Bronchial epithelial cell (primary cell): ENCODE results near the gene CST11. TPM values are rescaled to one million over a fixed set of nuclear protein-coding genes. Genes with fewer than 3 reads are reported as not detected.

Experiments
- DNase-seq: peaks from one replicate; pipeline ENCODE4 v3.0.0-alpha.2; 2010; ENCODE audit warnings: low read depth
- FAIRE-seq: peaks from 2 replicates; lab custom pipeline; 2011; peaks lifted over from hg19 to GRCh38; lab: Jason Lieb, UNC
- H3K27me3 ChIP-seq: 2 replicates; pipeline ENCODE4 v1.5.1; 2011; ENCODE audit warnings: low read length; ENCODE audit not compliant: control insufficient read depth, insufficient read depth
- H3K36me3 ChIP-seq: 2 replicates; pipeline ENCODE4 v1.5.1; 2011; ENCODE audit warnings: low read length; ENCODE audit not compliant: control insufficient read depth, insufficient read depth
- H3K4me3 ChIP-seq: 2 replicates; pipeline ENCODE4 v1.5.1; 2011; ENCODE audit warnings: mild to moderate bottlenecking, low read depth, low read length, control low read depth
- total RNA-seq: library from RNA; depleted of rRNA; stranded (reverse); fragments of >200 nt; gene quantifications from 2 replicates; pipeline ENCODE4 v1.2.1, GENCODE V29; 2014
- TF ChIP-seq, protein P1 (sequence below): IDR thresholded peaks from 2 replicates; pipeline ENCODE4 v1.5.1; 2011; ENCODE audit warnings: mild to moderate bottlenecking, moderate library complexity, low read length, control low read depth, inconsistent platforms; ENCODE audit not compliant: insufficient read depth, severe bottlenecking

CST11 gene
- total RNA-seq, 1 donor from 2014 or later, result not detected

DNA sequence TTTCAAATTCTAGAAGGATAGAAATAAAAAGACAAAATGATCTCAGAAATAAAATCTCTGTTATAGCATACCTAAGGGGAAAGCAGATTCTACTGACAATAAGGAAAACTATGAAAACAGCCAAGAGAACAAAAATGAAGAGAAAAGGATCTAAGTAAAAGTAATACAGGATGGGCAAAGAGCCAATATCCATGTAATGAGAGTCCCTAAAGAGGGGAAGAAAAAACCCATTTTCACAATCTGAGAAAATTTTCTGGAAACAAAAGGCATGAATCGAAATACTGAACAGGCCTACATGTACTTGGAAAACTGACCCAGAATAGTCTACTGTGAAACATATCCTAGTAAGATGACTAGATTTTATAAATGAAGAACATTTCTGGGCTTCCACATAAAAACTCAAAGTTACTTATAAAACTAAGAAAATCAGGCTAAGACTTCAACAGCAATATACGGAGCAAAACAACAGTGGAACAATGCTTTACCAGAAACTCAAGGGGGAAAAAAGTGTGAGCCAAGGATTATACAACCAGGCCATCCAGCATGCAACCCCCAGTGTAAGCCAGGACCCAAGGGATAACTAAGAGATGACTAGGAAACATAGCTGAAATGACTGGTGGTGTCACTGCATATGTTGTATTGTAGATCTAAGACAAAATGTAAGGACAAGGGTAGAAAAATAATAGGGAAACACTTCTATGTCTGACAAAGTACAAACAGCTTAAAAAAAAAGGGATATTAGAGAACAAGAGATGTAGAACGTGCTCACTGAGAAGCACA is 41.6 kb downstream of the CST11 start:
- DNase-seq (no peak), FAIRE-seq (no peak)
- Histone ChIP-seq H3K36me3 (no peaks in the 10 kb centered on the region), H3K27me3 (no peaks in the 10 kb centered on the region), H3K4me3 (no peak overlapping the region)
- TF ChIP-seq, protein P1, sequence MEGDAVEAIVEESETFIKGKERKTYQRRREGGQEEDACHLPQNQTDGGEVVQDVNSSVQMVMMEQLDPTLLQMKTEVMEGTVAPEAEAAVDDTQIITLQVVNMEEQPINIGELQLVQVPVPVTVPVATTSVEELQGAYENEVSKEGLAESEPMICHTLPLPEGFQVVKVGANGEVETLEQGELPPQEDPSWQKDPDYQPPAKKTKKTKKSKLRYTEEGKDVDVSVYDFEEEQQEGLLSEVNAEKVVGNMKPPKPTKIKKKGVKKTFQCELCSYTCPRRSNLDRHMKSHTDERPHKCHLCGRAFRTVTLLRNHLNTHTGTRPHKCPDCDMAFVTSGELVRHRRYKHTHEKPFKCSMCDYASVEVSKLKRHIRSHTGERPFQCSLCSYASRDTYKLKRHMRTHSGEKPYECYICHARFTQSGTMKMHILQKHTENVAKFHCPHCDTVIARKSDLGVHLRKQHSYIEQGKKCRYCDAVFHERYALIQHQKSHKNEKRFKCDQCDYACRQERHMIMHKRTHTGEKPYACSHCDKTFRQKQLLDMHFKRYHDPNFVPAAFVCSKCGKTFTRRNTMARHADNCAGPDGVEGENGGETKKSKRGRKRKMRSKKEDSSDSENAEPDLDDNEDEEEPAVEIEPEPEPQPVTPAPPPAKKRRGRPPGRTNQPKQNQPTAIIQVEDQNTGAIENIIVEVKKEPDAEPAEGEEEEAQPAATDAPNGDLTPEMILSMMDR, result no peak

DNA sequence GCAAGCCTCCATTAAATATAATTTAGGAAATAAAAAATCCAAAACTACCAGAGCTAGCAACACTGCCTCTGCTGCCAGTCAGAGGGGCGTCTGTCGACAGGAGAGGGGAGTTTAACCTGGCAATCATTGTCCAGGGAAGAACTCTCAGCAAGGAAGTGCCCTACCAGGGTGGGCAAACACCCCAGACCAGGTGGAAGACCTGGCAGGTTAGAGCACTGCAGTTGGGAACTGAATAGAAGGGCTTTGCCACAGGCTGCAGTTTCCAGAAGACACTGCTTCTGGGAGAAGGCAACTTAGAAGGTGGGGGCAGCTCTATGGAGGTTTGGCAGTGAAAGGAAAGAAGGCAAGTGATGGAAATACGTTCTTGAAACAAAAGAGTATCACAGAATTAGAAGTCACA is 42.9 kb downstream of the CST11 start:
- no peak for DNase-seq
- Histone ChIP-seq H3K27me3 (no peaks in the 10 kb centered on the region), H3K36me3 (no peaks in the 10 kb centered on the region), H3K4me3 (no peak overlapping the region)
- TF ChIP-seq, protein P1, result no peak
- FAIRE-seq, result no peak

GRCh38 chr20:23408957-23409356 is 43.7 kb downstream of the CST11 start:
- TF ChIP-seq, protein P1, result no peak
- Histone ChIP-seq H3K27me3 (no peaks in the 10 kb centered on the region), H3K4me3 (no peak overlapping the region), H3K36me3 (no peaks in the 10 kb centered on the region)
- DNase-seq (no peak), FAIRE-seq (no peak)

GRCh38 chr20:23407781-23408464 is 44.8 kb downstream of the CST11 start:
- no peak for FAIRE-seq
- no peaks in the 10 kb centered on the region for H3K27me3 ChIP-seq
- H3K36me3 ChIP-seq, result no peaks in the 10 kb centered on the region
- TF ChIP-seq, protein P1, result no peak
- no peak overlapping the region for H3K4me3 ChIP-seq
- DNase-seq, result no peak

- Histone ChIP-seq H3K27me3 (no peaks in the 10 kb centered on the region), H3K36me3 (peaks cover 3% of the 10 kb centered on the region), H3K4me3 (no peak overlapping the region)
- TF ChIP-seq, protein P1, result no peak
- DNase-seq (no peak), FAIRE-seq (no peak)
Observed at GRCh38 chr20:23406880-23407279, 45.8 kb downstream of the CST11 start.
